NT2/D1 (cell line): Measurements from ENCODE around the gene IRAK2.

Experiments
- SUZ12 ChIP-seq: IDR thresholded peaks from 2 replicates; pipeline ENCODE4 v1.6.1; 2011; ENCODE audit not compliant: insufficient read length, insufficient read depth; ENCODE audit errors: extremely low read depth
- YY1 ChIP-seq: IDR thresholded peaks from 2 replicates; pipeline ENCODE4 v1.6.1; 2011; ENCODE audit not compliant: insufficient read length, insufficient read depth
- ZNF274 ChIP-seq: IDR thresholded peaks from 2 replicates; pipeline ENCODE4 v1.6.1; 2011; ENCODE audit warnings: mild to moderate bottlenecking, low read depth, low read length

GRCh38 chr3:10205451-10206165, 40.9 kb downstream of the IRAK2 start:
- TF ChIP-seq SUZ12 = no peak
- TF ChIP-seq YY1 = no peak
- TF ChIP-seq ZNF274 = no peak
